WTC11 (cell line): Measurements from ENCODE around the gene ADGRG3. TPM values are rescaled to one million over a fixed set of nuclear protein-coding genes. Genes with fewer than 3 reads are reported as not detected.

ENCODE experiments used
- ATAC-seq: fragments of 200-7000 bp; cut with Tn5 transposase; 2 replicates; pipeline ENCODE4 v1.10.0; 2021; ENCODE audit warnings: mild to moderate bottlenecking, moderate library complexity
- CTCF ChIA-PET: fragments of 300-600 bp; sonication (Branson Sonifier 250); formaldehyde crosslinking; loops from one replicate; lab custom pipeline; 2021; ENCODE audit warnings: antibody characterized with exemption; lab: Charles Lee
- POLR2A ChIA-PET: fragments of 350-600 bp; sonication (Branson Sonifier 250); formaldehyde crosslinking; loops from one replicate; lab custom pipeline; 2021; ENCODE audit warnings: antibody characterized with exemption; lab: Charles Lee
- DNase-seq: peaks from one replicate; pipeline ENCODE4 v3.0.0; 2021; ENCODE audit warnings: low spot score
- H3K27ac Mint-ChIP-seq: 2 replicates; pipeline ENCODE4 v1.8.0; 2021; ENCODE audit warnings: mixed read lengths
- H3K27me3 Mint-ChIP-seq: 2 replicates; pipeline ENCODE4 v1.8.0; 2021; ENCODE audit warnings: low read depth, mild to moderate bottlenecking, moderate library complexity, mixed read lengths
- H3K36me3 Mint-ChIP-seq: 2 replicates; pipeline ENCODE4 v1.8.0; 2021; ENCODE audit warnings: mixed read lengths
- H3K4me1 Mint-ChIP-seq: 2 replicates; pipeline ENCODE4 v1.8.0; 2022; ENCODE audit warnings: mixed read lengths
- H3K4me3 Mint-ChIP-seq: 2 replicates; pipeline ENCODE4 v1.8.0; 2021; ENCODE audit warnings: mild to moderate bottlenecking, moderate library complexity, mixed read lengths
- H3K9me3 Mint-ChIP-seq: 2 replicates; pipeline ENCODE4 v1.8.0; 2021; ENCODE audit warnings: mixed read lengths
- ATF6 ChIP-seq: sonication (generic); formaldehyde crosslinking; IDR thresholded peaks from 2 replicates; pipeline ENCODE4 v1.8.1; 2023; ENCODE audit warnings: mild to moderate bottlenecking, missing genetic modification reagents
- CREB1 ChIP-seq: sonication (generic); formaldehyde crosslinking; IDR thresholded peaks from 2 replicates; pipeline ENCODE4 v1.8.0; 2023; ENCODE audit warnings: mild to moderate bottlenecking, missing genetic modification reagents
- CREM ChIP-seq: sonication (generic); formaldehyde crosslinking; IDR thresholded peaks from 2 replicates; pipeline ENCODE4 v1.8.1; 2022; ENCODE audit warnings: mild to moderate bottlenecking, missing genetic modification reagents, moderate library complexity
- E2F4 ChIP-seq: sonication (generic); formaldehyde crosslinking; IDR thresholded peaks from 2 replicates; pipeline ENCODE4 v1.8.1; 2022; ENCODE audit warnings: low read depth, mild to moderate bottlenecking, moderate library complexity, missing genetic modification reagents, borderline replicate concordance
- ERG ChIP-seq: fragments of 250-450 bp; sonication (Bioruptor Pico); IDR thresholded peaks from 2 replicates; pipeline ENCODE4 v1.8.0; 2021; ENCODE audit warnings: mild to moderate bottlenecking
- ETV6 ChIP-seq: sonication (generic); formaldehyde crosslinking; IDR thresholded peaks from 2 replicates; pipeline ENCODE4 v1.8.1; 2022; ENCODE audit warnings: mild to moderate bottlenecking, missing genetic modification reagents
- IRF2 ChIP-seq: sonication (generic); formaldehyde crosslinking; IDR thresholded peaks from 2 replicates; pipeline ENCODE4 v1.8.0; 2022; ENCODE audit warnings: low read depth, missing genetic modification reagents, borderline replicate concordance
- MAX ChIP-seq: sonication (generic); formaldehyde crosslinking; IDR thresholded peaks from 2 replicates; pipeline ENCODE4 v1.8.0; 2022; ENCODE audit warnings: mild to moderate bottlenecking, missing genetic modification reagents
- NFYB ChIP-seq: sonication (generic); formaldehyde crosslinking; conservative IDR thresholded peaks from 2 replicates; pipeline ENCODE4 v1.8.0; 2022; ENCODE audit warnings: low read depth, missing genetic modification reagents
- SMAD4 ChIP-seq: sonication (generic); formaldehyde crosslinking; IDR thresholded peaks from 2 replicates; pipeline ENCODE4 v1.8.0; 2022; ENCODE audit warnings: mild to moderate bottlenecking, missing genetic modification reagents
- SOX15 ChIP-seq: fragments of 250-450 bp; sonication (Bioruptor Pico); IDR thresholded peaks from 2 replicates; pipeline ENCODE4 v1.9.0; 2021; ENCODE audit warnings: mild to moderate bottlenecking
- TP53 ChIP-seq: sonication (generic); formaldehyde crosslinking; IDR thresholded peaks from 2 replicates; pipeline ENCODE4 v1.8.1; 2023; ENCODE audit warnings: mild to moderate bottlenecking, missing genetic modification reagents
- ZNF121 ChIP-seq: sonication (generic); formaldehyde crosslinking; IDR thresholded peaks from 2 replicates; pipeline ENCODE4 v1.8.0; 2023; ENCODE audit warnings: missing genetic modification reagents
- ZNF219 ChIP-seq: sonication (generic); formaldehyde crosslinking; IDR thresholded peaks from 2 replicates; pipeline ENCODE4 v1.8.0; 2023; ENCODE audit warnings: missing genetic modification reagents, mild to moderate bottlenecking, borderline replicate concordance
- ZNF281 ChIP-seq: sonication (generic); formaldehyde crosslinking; IDR thresholded peaks from 2 replicates; pipeline ENCODE4 v1.8.0; 2023; ENCODE audit warnings: mild to moderate bottlenecking, missing genetic modification reagents
- ZNF317 ChIP-seq: sonication (generic); formaldehyde crosslinking; IDR thresholded peaks from 2 replicates; pipeline ENCODE4 v1.8.1; 2023; ENCODE audit warnings: low read depth, mild to moderate bottlenecking, moderate library complexity, missing genetic modification reagents, borderline replicate concordance
- ZNF425 ChIP-seq: fragments of 250-450 bp; sonication (Bioruptor Pico); conservative IDR thresholded peaks from 2 replicates; pipeline ENCODE4 v1.9.0; 2021; ENCODE audit warnings: mild to moderate bottlenecking
- ZNF512 ChIP-seq: sonication (generic); formaldehyde crosslinking; IDR thresholded peaks from 2 replicates; pipeline ENCODE4 v1.8.1; 2022; ENCODE audit warnings: missing genetic modification reagents, borderline replicate concordance
- ZNF532 ChIP-seq: fragments of 250-450 bp; sonication (Bioruptor Pico); IDR thresholded peaks from 2 replicates; pipeline ENCODE4 v1.9.0; 2021; ENCODE audit warnings: mild to moderate bottlenecking, borderline replicate concordance
- total RNA-seq: library from RNA; stranded (reverse); gene quantifications from 3 replicates; pipeline ENCODE4 v1.2.3, GENCODE V29; 2021

The ADGRG3 gene
- total RNA-seq, 1 experiment from 2014 or later, result 0.44 TPM

- Mint-ChIP-seq H3K9me3 (no peaks in the 10 kb centered on the region), H3K4me3 (no peak overlapping the region), H3K36me3 (no peaks in the 10 kb centered on the region), H3K27ac (no peak overlapping the region), H3K4me1 (peaks cover 17% of the 10 kb centered on the region), H3K27me3 (no peaks in the 10 kb centered on the region; the same call in 1 of the 2 replicates)
- DNase-seq (no peak), ATAC-seq (no peak)
- ChIA-PET POLR2A (no interaction called here), CTCF (interaction anchor here (1.3 kb wide), 1 partner anchor 96 kb away, joined by 3 read pairs; no protein-coding TSS in a partner anchor)
- no peak for TF ChIP-seq CREB1 (CRISPR knock-in tag)
- no peak for TF ChIP-seq TP53
- no peak for TF ChIP-seq ZNF512 (CRISPR knock-in tag)
- TF ChIP-seq E2F4, result no peak
- no peak for TF ChIP-seq ETV6 (CRISPR knock-in tag)
- TF ChIP-seq ZNF121 (CRISPR knock-in tag), result no peak
- no peak for TF ChIP-seq ZNF219 (CRISPR knock-in tag)
- no peak for TF ChIP-seq ZNF425 (CRISPR knock-in tag)
- no peak for TF ChIP-seq MAX (CRISPR knock-in tag)
- TF ChIP-seq ZNF317, result no peak
- TF ChIP-seq ATF6 (CRISPR knock-in tag), result no peak
- no peak for TF ChIP-seq CREM (CRISPR knock-in tag)
- no peak for TF ChIP-seq ZNF281 (CRISPR knock-in tag)
- TF ChIP-seq ZNF532 (CRISPR knock-in tag), result no peak
- TF ChIP-seq IRF2, result no peak
- no peak for TF ChIP-seq SOX15 (CRISPR knock-in tag)
- TF ChIP-seq ERG (CRISPR knock-in tag), result no peak
- no peak for TF ChIP-seq NFYB (CRISPR knock-in tag)
- TF ChIP-seq SMAD4, result no peak
Measured at GRCh38 chr16:57687363-57687929, 19.3 kb downstream of the ADGRG3 start.
